OCI-LY7 (cell line): ENCODE results near the gene COMMD8.

Experiments used
- CTCF ChIP-seq: fragments of 200-600 bp; sonication (generic); conservative IDR thresholded peaks from 2 replicates; pipeline ENCODE4 v1.5.1; 2014; ENCODE audit warnings: mild to moderate bottlenecking, antibody characterized with exemption, low read length, moderate library complexity, mixed read lengths
- EZH2phosphoT487 ChIP-seq: fragments of 200-600 bp; sonication (generic); IDR thresholded peaks from 2 replicates; pipeline ENCODE4 v1.6.1; 2018; ENCODE audit warnings: low read depth, borderline replicate concordance, mild to moderate bottlenecking, mixed run types, antibody characterized with exemption, low read length, moderate library complexity, mixed read lengths

GRCh38 chr4:47485768-47486167 lies 22.3 kb upstream of the COMMD8 start:
- TF ChIP-seq CTCF (no peak), EZH2phosphoT487 (no peak)
